ENCODE data around the gene URB1.

DNA sequence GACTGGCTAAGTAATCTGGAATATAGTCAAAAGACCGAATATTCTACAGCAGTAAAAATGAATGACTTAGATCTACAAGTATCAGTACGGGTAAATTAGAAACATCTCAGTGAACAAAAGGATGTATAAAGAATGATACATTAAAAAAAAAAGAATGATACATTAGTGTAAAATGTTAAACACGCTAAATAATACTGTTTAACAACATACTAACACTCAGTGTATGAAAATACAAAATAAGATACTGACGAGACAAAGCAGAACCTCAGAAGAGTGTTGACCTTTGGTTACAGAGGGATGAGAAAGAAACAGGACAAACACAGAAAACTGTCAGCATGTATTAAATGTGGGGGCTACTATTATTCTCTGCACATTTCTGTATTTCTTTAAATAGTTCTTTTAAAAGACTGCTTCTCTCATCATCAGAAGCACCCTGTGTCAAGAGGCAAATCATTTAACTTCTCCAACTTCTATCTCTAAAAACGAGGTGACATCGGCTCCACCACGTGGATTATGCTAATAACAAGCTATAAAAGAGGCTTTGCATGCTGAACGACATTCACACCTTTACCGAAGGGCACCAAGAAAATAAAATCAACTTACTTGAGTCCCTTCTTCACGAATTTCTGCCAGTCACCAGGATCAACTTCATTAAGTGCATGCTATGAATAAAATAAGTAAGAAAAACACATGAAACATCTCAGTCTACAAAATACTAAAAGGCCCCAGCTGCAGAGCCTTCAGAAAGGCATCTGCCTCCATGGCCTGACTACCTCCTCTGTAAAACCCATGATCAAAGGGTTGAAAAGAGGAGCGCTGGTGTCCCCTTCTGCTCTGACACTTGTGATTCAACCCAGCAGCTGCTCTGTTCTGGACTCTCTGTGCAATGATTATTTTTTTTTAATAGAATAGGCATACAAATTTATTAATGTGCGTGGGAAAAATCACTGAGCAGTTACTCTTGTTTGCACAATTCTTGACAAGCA is 51.7 kb downstream of the URB1 start:
- TF ChIP-seq POLR2AphosphoS5 (IDR thresholded peaks at IDR 0.05) (no peak), EP300 (IDR thresholded peaks at IDR 0.05; ENCODE audit: low read depth) (no peak), POLR2A (IDR thresholded peaks at IDR 0.05) (no peak)

Measured in transverse colon (tissue), 3 donors.